HepG2 (cell line): ENCODE measurements around the gene TRIM7. TPM values are rescaled to one million over a fixed set of nuclear protein-coding genes. Genes with fewer than 3 reads are reported as not detected.
A peak's percentile ranks its signal among the peaks of the same experiment; 100 is the strongest.

Source experiments
- ATF1 ChIP-seq: IDR thresholded peaks from 2 replicates; pipeline ENCODE4 v1.6.1; 2016; ENCODE audit warnings: mild to moderate bottlenecking, control low read depth
- DNMT3B ChIP-seq: conservative IDR thresholded peaks from 2 replicates; pipeline ENCODE4 v1.6.1; 2016; ENCODE audit warnings: missing biosample characterization, control low read depth
- IRF2 ChIP-seq: IDR thresholded peaks from 2 replicates; pipeline ENCODE4 v1.6.1; 2018; ENCODE audit warnings: missing genetic modification reagents, missing compliant biosample characterization
- JUNB ChIP-seq: sonication (generic); formaldehyde crosslinking; IDR thresholded peaks from 2 replicates; pipeline ENCODE4 v1.8.0; 2022; ENCODE audit warnings: missing genetic modification reagents, mild to moderate bottlenecking, borderline replicate concordance
- KLF15 ChIP-seq: sonication (generic); formaldehyde crosslinking; IDR thresholded peaks from 2 replicates; pipeline ENCODE4 v1.8.1; 2023; ENCODE audit warnings: borderline replicate concordance, mild to moderate bottlenecking, inconsistent platforms, missing genetic modification reagents, mixed read lengths
- MEIS2 ChIP-seq: sonication (generic); formaldehyde crosslinking; IDR thresholded peaks from 2 replicates; pipeline ENCODE4 v1.9.0; 2021; ENCODE audit warnings: mild to moderate bottlenecking, missing genetic modification reagents
- TBL1XR1 ChIP-seq: fragments of 150-350 bp; IDR thresholded peaks from 2 replicates; pipeline ENCODE4 v1.6.1; 2014; ENCODE audit warnings: borderline replicate concordance, low read length; ENCODE audit not compliant: partially characterized antibody
- ZNF225 ChIP-seq: sonication (generic); formaldehyde crosslinking; IDR thresholded peaks from 2 replicates; pipeline ENCODE4 v1.4.0; 2020; ENCODE audit warnings: mild to moderate bottlenecking, missing genetic modification reagents
- ZNF337 ChIP-seq: sonication (generic); formaldehyde crosslinking; IDR thresholded peaks from 2 replicates; pipeline ENCODE4 v1.5.1; 2020; ENCODE audit warnings: missing genetic modification reagents, low read depth, mild to moderate bottlenecking, borderline replicate concordance
- ZNF441 ChIP-seq: sonication (generic); formaldehyde crosslinking; IDR thresholded peaks from 2 replicates; pipeline ENCODE4 v1.7.0; 2021; ENCODE audit warnings: missing genetic modification reagents, borderline replicate concordance
- ZNF577 ChIP-seq: sonication (generic); formaldehyde crosslinking; IDR thresholded peaks from 2 replicates; pipeline ENCODE4 v1.4.0; 2020; ENCODE audit warnings: mild to moderate bottlenecking, low read depth, missing genetic modification reagents, borderline replicate concordance
- ZNF773 ChIP-seq: sonication (generic); formaldehyde crosslinking; IDR thresholded peaks from 2 replicates; pipeline ENCODE4 v1.4.0; 2020; ENCODE audit warnings: missing genetic modification reagents, borderline replicate concordance
- polyA plus RNA-seq, 8 experiments: library from polyadenylated mRNA; depleted of rRNA in 3 of 8; stranded (reverse) in 7 of 8; unstranded in 1 of 8; fragments of >200 nt; fragmentation: Illumina TruSeq in 4 of 8; extraction: Trizol in 4 of 8; gene quantifications; 2 replicates each; pipeline versions ENCODE4 v1.2.1 to v1.2.3, GENCODE V29; 2011 to 2016; ENCODE audit warnings: low read depth in 4 of 8, missing spikeins in 1 of 8, mixed read lengths in 1 of 8; ENCODE audit not compliant: insufficient read depth in 1 of 8
- total RNA-seq, 5 experiments: library from RNA; depleted of rRNA; stranded (reverse); fragments of >200 nt; fragmentation: Illumina TruSeq; extraction: Trizol; gene quantifications; 2 replicates each; pipeline ENCODE4 v1.2.3, GENCODE V29; 2016; ENCODE audit warnings: low read depth in 1 of 5
- TF ChIP-seq, protein P1 (sequence below): sonication (generic); formaldehyde crosslinking; IDR thresholded peaks from 2 replicates; pipeline ENCODE4 v1.5.1; 2020; ENCODE audit warnings: mild to moderate bottlenecking, missing genetic modification reagents, moderate library complexity
- TF ChIP-seq, protein P2 (sequence below): IDR thresholded peaks from 2 replicates; pipeline ENCODE4 v1.4.0; 2020; ENCODE audit warnings: mild to moderate bottlenecking, missing genetic modification reagents
- TF ChIP-seq, protein P3 (sequence below): sonication (generic); formaldehyde crosslinking; IDR thresholded peaks from 2 replicates; pipeline ENCODE4 v1.4.0; 2020; ENCODE audit warnings: missing genetic modification reagents; ENCODE audit errors: not compliant biosample characterization
- TF ChIP-seq, protein P4 (sequence below): sonication (generic); formaldehyde crosslinking; IDR thresholded peaks from 2 replicates; pipeline ENCODE4 v1.8.1; 2023; ENCODE audit warnings: mild to moderate bottlenecking, inconsistent platforms, moderate library complexity, missing genetic modification reagents, borderline replicate concordance
- TF ChIP-seq, protein P5 (sequence below): sonication (generic); formaldehyde crosslinking; IDR thresholded peaks from 2 replicates; pipeline ENCODE4 v1.5.0; 2020; ENCODE audit warnings: missing genetic modification reagents, mild to moderate bottlenecking, borderline replicate concordance

Gene TRIM7
- total and polyA plus RNA-seq, 2 of the 13 experiments (the other 11 are each of a cell fraction or from before 2014, with no cell fraction given): 0.13 TPM; not detected in 1

DNA sequence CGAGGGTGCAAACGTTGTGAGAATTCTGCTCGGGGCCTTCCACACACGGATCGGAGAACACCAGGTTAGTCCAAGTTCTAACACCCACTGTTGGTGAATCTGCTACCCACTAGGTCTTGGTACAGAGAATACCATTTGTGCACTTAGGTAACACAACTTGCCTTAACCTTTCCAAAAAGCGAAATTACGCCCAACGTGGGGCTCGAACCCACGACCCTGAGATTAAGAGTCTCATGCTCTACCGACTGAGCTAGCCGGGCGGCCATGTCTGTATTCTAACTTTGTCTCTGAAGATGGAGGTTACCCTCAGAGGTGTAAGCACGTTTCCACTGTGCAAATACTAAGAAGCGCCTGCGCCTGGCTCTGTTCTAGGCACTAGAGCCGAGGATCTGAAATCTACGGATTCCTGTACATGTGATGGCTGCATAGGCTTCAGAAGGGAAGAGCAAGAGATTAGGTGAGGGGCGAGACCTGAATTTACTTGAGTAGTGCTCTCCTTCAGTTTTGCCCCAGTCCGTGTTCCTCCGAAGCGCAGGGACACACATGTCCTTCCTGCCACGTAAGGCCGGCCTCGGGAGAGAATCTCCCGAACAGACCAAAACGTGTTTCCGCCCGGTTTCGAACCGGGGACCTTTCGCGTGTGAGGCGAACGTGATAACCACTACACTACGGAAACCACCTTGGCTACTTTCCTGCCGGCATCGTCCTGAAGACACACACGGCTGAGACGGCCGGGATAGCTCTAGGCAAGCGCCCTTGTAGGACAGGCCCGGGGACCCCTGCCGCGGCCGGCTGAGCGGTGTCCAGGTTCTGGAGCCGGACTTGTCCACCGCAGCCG is 17.0 kb upstream of the TRIM7 start (continued):
- TF ChIP-seq, protein P1, sequence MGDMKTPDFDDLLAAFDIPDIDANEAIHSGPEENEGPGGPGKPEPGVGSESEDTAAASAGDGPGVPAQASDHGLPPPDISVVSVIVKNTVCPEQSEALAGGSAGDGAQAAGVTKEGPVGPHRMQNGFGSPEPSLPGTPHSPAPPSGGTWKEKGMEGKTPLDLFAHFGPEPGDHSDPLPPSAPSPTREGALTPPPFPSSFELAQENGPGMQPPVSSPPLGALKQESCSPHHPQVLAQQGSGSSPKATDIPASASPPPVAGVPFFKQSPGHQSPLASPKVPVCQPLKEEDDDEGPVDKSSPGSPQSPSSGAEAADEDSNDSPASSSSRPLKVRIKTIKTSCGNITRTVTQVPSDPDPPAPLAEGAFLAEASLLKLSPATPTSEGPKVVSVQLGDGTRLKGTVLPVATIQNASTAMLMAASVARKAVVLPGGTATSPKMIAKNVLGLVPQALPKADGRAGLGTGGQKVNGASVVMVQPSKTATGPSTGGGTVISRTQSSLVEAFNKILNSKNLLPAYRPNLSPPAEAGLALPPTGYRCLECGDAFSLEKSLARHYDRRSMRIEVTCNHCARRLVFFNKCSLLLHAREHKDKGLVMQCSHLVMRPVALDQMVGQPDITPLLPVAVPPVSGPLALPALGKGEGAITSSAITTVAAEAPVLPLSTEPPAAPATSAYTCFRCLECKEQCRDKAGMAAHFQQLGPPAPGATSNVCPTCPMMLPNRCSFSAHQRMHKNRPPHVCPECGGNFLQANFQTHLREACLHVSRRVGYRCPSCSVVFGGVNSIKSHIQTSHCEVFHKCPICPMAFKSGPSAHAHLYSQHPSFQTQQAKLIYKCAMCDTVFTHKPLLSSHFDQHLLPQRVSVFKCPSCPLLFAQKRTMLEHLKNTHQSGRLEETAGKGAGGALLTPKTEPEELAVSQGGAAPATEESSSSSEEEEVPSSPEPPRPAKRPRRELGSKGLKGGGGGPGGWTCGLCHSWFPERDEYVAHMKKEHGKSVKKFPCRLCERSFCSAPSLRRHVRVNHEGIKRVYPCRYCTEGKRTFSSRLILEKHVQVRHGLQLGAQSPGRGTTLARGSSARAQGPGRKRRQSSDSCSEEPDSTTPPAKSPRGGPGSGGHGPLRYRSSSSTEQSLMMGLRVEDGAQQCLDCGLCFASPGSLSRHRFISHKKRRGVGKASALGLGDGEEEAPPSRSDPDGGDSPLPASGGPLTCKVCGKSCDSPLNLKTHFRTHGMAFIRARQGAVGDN (CRISPR knock-in tag): peak; percentile 83; the same call in 1 of the 2 replicates
- TF ChIP-seq ZNF773 (CRISPR knock-in tag) (no peak), IRF2 (CRISPR knock-in tag) (peak; percentile 72), MEIS2 (peak; percentile 56), JUNB (CRISPR knock-in tag) (no peak; the same call in 1 of the 2 replicates), TBL1XR1 (peak; percentile 45), ZNF577 (CRISPR knock-in tag) (no peak), ZNF441 (no peak), ZNF225 (CRISPR knock-in tag) (peak; percentile 96), KLF15 (CRISPR knock-in tag) (peak; percentile 45; the same call in 1 of the 2 replicates), ATF1 (CRISPR knock-in tag) (peak; percentile 73), ZNF337 (no peak), DNMT3B (peak; percentile 47)
- TF ChIP-seq, protein P2, sequence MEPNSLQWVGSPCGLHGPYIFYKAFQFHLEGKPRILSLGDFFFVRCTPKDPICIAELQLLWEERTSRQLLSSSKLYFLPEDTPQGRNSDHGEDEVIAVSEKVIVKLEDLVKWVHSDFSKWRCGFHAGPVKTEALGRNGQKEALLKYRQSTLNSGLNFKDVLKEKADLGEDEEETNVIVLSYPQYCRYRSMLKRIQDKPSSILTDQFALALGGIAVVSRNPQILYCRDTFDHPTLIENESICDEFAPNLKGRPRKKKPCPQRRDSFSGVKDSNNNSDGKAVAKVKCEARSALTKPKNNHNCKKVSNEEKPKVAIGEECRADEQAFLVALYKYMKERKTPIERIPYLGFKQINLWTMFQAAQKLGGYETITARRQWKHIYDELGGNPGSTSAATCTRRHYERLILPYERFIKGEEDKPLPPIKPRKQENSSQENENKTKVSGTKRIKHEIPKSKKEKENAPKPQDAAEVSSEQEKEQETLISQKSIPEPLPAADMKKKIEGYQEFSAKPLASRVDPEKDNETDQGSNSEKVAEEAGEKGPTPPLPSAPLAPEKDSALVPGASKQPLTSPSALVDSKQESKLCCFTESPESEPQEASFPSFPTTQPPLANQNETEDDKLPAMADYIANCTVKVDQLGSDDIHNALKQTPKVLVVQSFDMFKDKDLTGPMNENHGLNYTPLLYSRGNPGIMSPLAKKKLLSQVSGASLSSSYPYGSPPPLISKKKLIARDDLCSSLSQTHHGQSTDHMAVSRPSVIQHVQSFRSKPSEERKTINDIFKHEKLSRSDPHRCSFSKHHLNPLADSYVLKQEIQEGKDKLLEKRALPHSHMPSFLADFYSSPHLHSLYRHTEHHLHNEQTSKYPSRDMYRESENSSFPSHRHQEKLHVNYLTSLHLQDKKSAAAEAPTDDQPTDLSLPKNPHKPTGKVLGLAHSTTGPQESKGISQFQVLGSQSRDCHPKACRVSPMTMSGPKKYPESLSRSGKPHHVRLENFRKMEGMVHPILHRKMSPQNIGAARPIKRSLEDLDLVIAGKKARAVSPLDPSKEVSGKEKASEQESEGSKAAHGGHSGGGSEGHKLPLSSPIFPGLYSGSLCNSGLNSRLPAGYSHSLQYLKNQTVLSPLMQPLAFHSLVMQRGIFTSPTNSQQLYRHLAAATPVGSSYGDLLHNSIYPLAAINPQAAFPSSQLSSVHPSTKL (CRISPR knock-in tag): peak; percentile 46
- TF ChIP-seq, protein P3, sequence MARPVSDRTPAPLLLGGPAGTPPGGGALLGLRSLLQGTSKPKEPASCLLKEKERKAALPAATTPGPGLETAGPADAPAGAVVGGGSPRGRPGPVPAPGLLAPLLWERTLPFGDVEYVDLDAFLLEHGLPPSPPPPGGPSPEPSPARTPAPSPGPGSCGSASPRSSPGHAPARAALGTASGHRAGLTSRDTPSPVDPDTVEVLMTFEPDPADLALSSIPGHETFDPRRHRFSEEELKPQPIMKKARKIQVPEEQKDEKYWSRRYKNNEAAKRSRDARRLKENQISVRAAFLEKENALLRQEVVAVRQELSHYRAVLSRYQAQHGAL: no peak
- TF ChIP-seq, protein P4, sequence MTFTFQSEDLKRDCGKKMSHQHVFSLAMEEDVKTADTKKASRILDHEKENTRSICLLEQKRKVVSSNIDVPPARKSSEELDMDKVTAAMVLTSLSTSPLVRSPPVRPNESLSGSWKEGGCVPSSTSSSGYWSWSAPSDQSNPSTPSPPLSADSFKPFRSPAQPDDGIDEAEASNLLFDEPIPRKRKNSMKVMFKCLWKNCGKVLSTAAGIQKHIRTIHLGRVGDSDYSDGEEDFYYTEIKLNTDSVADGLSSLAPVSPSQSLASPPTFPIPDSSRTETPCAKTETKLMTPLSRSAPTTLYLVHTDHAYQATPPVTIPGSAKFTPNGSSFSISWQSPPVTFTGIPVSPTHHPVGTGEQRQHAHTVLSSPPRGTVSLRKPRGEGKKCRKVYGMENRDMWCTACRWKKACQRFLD (CRISPR knock-in tag): no peak
- TF ChIP-seq, protein P5, sequence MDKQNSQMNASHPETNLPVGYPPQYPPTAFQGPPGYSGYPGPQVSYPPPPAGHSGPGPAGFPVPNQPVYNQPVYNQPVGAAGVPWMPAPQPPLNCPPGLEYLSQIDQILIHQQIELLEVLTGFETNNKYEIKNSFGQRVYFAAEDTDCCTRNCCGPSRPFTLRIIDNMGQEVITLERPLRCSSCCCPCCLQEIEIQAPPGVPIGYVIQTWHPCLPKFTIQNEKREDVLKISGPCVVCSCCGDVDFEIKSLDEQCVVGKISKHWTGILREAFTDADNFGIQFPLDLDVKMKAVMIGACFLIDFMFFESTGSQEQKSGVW: no peak
